GM18507 (cell line): Measurements from ENCODE around the gene CCNA1.

ENCODE experiments used
- DNase-seq: peaks from one replicate; pipeline ENCODE4 v3.0.0; 2011; ENCODE audit warnings: low read depth; ENCODE audit not compliant: insufficient read length; ENCODE audit errors: extremely low spot score
- FAIRE-seq: peaks from 2 replicates; lab custom pipeline; 2011; peaks lifted over from hg19 to GRCh38; lab: Jason Lieb, UNC

CCNA1 gene

GRCh38 chr13:36432106-36432544 lies at the start of gene CCNA1:
CCNA1 (plus strand) TSS chr13:36432495; CDS start chr13:36433057, 562 bp downstream.
- DNase-seq (no peak), FAIRE-seq (no peak)

- DNase-seq (no peak), FAIRE-seq (no peak)
These were observed 46.8 kb upstream of the CCNA1 start for GRCh38 chr13:36385489-36385888.

- FAIRE-seq: no peak
- no peak for DNase-seq
These were observed 37.0 kb upstream of the CCNA1 start for GRCh38 chr13:36395280-36395679.

- FAIRE-seq: no peak
- DNase-seq: no peak
These were observed 27.1 kb upstream of the CCNA1 start for GRCh38 chr13:36405151-36405550.

GRCh38 chr13:36412736-36413135 lies 19.6 kb upstream of the CCNA1 start:
- FAIRE-seq: no peak
- no peak for DNase-seq

GRCh38 chr13:36413161-36413560 lies 19.1 kb upstream of the CCNA1 start:
- FAIRE-seq: no peak
- no peak for DNase-seq

- DNase-seq: no peak
- no peak for FAIRE-seq
These were observed 17.8 kb upstream of the CCNA1 start for GRCh38 chr13:36414461-36414860.

- no peak for DNase-seq
- FAIRE-seq: no peak
These were observed 15.0 kb upstream of the CCNA1 start for GRCh38 chr13:36417331-36417730.

GRCh38 chr13:36418022-36418805 lies 14.1 kb upstream of the CCNA1 start:
- no peak for DNase-seq
- peak; percentile 84 for FAIRE-seq

- peak; percentile 29 for DNase-seq
- FAIRE-seq: peak; percentile 87
These were observed 11.8 kb upstream of the CCNA1 start for GRCh38 chr13:36420437-36420891.

GRCh38 chr13:36421447-36421846 lies 10.8 kb upstream of the CCNA1 start:
- no peak for DNase-seq
- no peak for FAIRE-seq

GRCh38 chr13:36428086-36428485 lies 4.2 kb upstream of the CCNA1 start:
- FAIRE-seq (no peak), DNase-seq (no peak)

- no peak for FAIRE-seq
- no peak for DNase-seq
These were observed 1.8 kb upstream of the CCNA1 start for GRCh38 chr13:36430247-36431203.

- FAIRE-seq (no peak), DNase-seq (no peak)
These were observed 840 bp upstream of the CCNA1 start for GRCh38 chr13:36431204-36432105.

- no peak for FAIRE-seq
- DNase-seq: no peak
These were observed 4.5 kb downstream of the CCNA1 start for GRCh38 chr13:36436811-36437210.

GRCh38 chr13:36438594-36439483 lies 6.5 kb downstream of the CCNA1 start:
- DNase-seq (no peak), FAIRE-seq (no peak)

GRCh38 chr13:36445278-36445677 lies 13.0 kb downstream of the CCNA1 start:
- FAIRE-seq (no peak), DNase-seq (no peak)

- DNase-seq (no peak), FAIRE-seq (no peak)
These were observed 13.6 kb downstream of the CCNA1 start for GRCh38 chr13:36445891-36446351.
